Rectal smooth muscle tissue (tissue), 1 donor: ENCODE results near the gene APC2.
"Not testable (repeated sequence)": the region's sequence is repeated elsewhere in the genome, so short reads cannot be mapped to it uniquely, and the experiment has no call there.

Source experiments
- H3K27ac ChIP-seq: one replicate; pipeline ENCODE4 v1.7.0; 2013; ENCODE audit warnings: low read depth, low read length, inconsistent platforms
- H3K27me3 ChIP-seq: one replicate; pipeline ENCODE4 v1.7.0; 2013; ENCODE audit warnings: low read length; ENCODE audit not compliant: control insufficient read depth, insufficient read depth
- H3K36me3 ChIP-seq: one replicate; pipeline ENCODE4 v1.7.0; 2013; ENCODE audit warnings: low read length; ENCODE audit not compliant: control insufficient read depth, insufficient read depth
- H3K4me1 ChIP-seq: one replicate; pipeline ENCODE4 v1.7.0; 2013; ENCODE audit warnings: low read length; ENCODE audit not compliant: control insufficient read depth, insufficient read depth
- H3K4me3 ChIP-seq: one replicate; pipeline ENCODE4 v1.7.0; 2013; ENCODE audit warnings: low read length
- H3K9ac ChIP-seq: one replicate; pipeline ENCODE4 v1.7.0; 2013; ENCODE audit warnings: low read length

Gene APC2

GRCh38 chr19:1490311-1491113 is 40.6 kb downstream of the APC2 start, which contains the start of gene PCSK4:
Gene PCSK4, minus strand, starts transcription at chr19:1490350. Its CDS starts 4 bp downstream, at chr19:1490346.
- Histone ChIP-seq H3K27me3 (peaks cover under 1% of the 10 kb centered on the region), H3K27ac (peak within 1 kb of the TSS; percentile 81), H3K4me1 (no peaks in the 10 kb centered on the region), H3K4me3 (peak within 1 kb of the TSS; percentile 83), H3K36me3 (no peaks in the 10 kb centered on the region), H3K9ac (no peak within 1 kb of the TSS)

DNA sequence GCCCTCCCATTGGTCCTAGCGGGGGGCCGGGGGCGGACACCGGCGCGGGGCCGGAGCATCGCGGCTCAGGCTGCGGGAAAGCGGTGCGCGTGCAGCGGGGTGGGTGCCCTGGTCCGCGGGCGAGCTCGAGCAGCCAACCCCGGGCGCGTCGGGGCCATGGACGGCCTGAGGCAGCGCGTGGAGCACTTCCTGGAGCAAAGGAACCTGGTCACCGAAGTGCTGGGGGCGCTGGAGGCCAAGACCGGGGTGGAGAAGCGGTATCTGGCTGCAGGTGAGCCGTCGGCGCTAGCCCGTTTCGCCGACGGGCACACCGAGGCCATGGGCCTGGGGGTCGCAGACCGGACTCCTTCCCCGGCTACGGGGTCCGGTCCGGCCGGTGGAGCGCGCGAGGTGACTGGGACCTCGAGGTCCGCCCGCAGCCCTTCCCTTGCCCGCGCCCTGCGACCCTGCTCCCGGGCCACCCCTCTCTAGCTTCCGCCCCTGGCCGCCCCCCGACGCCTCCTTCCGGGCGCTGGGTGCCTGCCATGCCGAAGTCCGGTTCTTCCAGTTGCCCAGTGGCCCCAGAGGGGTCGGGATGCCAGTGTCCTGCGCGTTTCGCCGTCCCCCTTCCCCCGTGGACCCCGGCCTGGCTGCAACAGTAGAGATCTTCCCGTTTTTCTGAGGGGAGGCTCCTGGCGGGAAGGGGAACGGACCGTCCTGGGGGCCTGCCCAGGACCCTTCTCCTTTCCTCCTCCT is 41.4 kb downstream of the APC2 start, which contains the start of gene REEP6:
Gene REEP6, plus strand, starts transcription at position 68 of the 735 bp plus-strand sequence. Its CDS starts 89 bp downstream, at position 157.
- peak within 1 kb of the TSS; percentile 83 for H3K4me3 ChIP-seq
- H3K27ac ChIP-seq: peak within 1 kb of the TSS; percentile 81
- H3K27me3 ChIP-seq: peaks cover 5% of the 10 kb centered on the region
- no peaks in the 10 kb centered on the region for H3K36me3 ChIP-seq
- no peak within 1 kb of the TSS for H3K9ac ChIP-seq
- H3K4me1 ChIP-seq: no peaks in the 10 kb centered on the region

GRCh38 chr19:1491849-1492170 is 41.9 kb downstream of the APC2 start:
- H3K4me1 ChIP-seq: no peaks in the 10 kb centered on the region
- no peaks in the 10 kb centered on the region for H3K36me3 ChIP-seq
- H3K9ac ChIP-seq: no peak overlapping the region
- peaks cover 6% of the 10 kb centered on the region for H3K27me3 ChIP-seq
- H3K4me3 ChIP-seq: no peak overlapping the region
- H3K27ac ChIP-seq: no peak overlapping the region

GRCh38 chr19:1492474-1493006 is 42.6 kb downstream of the APC2 start:
- Histone ChIP-seq H3K27me3 (peaks cover 9% of the 10 kb centered on the region), H3K4me1 (no peaks in the 10 kb centered on the region), H3K27ac (no peak overlapping the region), H3K4me3 (no peak overlapping the region), H3K9ac (no peak overlapping the region), H3K36me3 (no peaks in the 10 kb centered on the region)

DNA sequence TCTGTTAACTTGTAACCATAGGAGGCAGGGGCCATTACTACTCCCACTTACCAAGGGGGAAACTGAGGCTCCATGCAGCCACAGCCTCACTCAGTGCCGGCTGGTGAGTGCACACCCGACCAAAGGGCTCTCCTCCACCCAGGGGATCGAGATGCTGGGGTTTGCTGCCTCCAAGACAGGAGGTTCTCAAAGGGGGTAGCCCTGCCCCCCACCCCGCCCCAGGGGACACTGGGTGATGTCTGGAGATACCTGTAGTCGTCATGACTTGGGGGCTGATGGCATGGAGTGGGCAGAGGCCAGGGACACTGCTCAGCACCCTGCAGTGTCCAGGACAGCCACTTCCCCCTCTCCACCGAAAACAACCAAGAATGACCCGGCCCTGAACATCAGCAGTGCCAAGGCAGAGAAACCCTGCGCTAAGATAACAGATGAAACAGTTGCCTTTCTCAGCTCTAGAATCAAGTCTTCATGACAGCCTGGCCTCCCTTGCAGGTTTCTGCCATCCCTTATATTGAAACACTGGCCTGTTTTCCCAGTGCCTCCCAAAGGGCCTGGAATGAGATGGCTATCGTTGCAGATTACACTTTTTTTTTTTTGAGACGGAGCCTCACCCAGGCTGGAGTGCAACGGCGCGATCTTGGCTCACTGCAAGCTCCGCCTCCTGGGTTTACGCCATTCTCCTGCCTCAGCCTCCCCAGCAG is 44.3 kb downstream of the APC2 start:
- H3K4me1 ChIP-seq: no peaks in the 10 kb centered on the region
- no peaks in the 10 kb centered on the region for H3K36me3 ChIP-seq
- peaks cover 9% of the 10 kb centered on the region for H3K27me3 ChIP-seq
- no peak overlapping the region for H3K4me3 ChIP-seq
- no peak overlapping the region for H3K9ac ChIP-seq
- H3K27ac ChIP-seq: no peak overlapping the region

DNA sequence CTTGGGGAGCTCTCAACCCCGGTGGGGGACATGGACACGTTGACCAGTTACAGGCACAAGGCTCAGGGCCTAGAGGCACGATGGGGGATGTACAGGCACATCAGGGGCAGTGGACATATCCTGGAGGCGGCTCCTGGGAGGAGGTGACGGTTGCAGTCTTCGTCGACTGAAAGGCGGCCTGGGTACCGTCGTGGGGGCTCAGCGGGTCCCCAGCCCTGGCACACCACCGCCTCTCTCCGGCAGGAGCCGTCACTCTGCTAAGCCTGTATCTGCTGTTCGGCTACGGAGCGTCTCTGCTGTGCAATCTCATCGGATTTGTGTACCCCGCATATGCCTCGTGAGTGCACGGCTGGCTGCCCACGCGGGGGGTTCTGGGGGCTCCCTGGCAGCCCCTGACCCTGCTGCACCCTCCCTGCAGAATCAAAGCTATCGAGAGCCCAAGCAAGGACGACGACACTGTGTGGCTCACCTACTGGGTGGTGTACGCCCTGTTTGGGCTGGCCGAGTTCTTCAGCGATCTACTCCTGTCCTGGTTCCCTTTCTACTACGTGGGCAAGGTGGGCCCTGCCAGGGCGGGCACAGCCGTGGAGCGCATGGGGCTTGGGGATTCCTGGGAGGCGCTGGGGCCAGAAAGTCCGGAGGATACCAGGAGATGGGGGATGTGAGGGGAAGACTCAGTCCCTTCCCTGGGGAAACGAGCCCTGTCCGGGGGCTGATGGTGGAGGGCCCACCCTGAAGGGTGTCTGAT is 45.3 kb downstream of the APC2 start:
- H3K36me3 ChIP-seq: no peaks in the 10 kb centered on the region
- no peak overlapping the region for H3K9ac ChIP-seq
- peaks cover 9% of the 10 kb centered on the region for H3K27me3 ChIP-seq
- no peak overlapping the region for H3K27ac ChIP-seq
- H3K4me1 ChIP-seq: no peaks in the 10 kb centered on the region
- H3K4me3 ChIP-seq: no peak overlapping the region

GRCh38 chr19:1495799-1496713 is 46.1 kb downstream of the APC2 start:
- Histone ChIP-seq H3K27ac (no peak overlapping the region), H3K27me3 (peaks cover 9% of the 10 kb centered on the region), H3K36me3 (no peaks in the 10 kb centered on the region), H3K9ac (no peak overlapping the region), H3K4me3 (no peak overlapping the region), H3K4me1 (no peaks in the 10 kb centered on the region)

GRCh38 chr19:1496714-1497577 is 47.0 kb downstream of the APC2 start:
- no peak overlapping the region for H3K9ac ChIP-seq
- peaks cover 9% of the 10 kb centered on the region for H3K27me3 ChIP-seq
- no peak overlapping the region for H3K4me3 ChIP-seq
- no peaks in the 10 kb centered on the region for H3K4me1 ChIP-seq
- no peaks in the 10 kb centered on the region for H3K36me3 ChIP-seq
- no peak overlapping the region for H3K27ac ChIP-seq

- H3K4me1 ChIP-seq: no peaks in the 10 kb centered on the region
- H3K27me3 ChIP-seq: peaks cover 9% of the 10 kb centered on the region
- no peak overlapping the region for H3K27ac ChIP-seq
- no peaks in the 10 kb centered on the region for H3K36me3 ChIP-seq
- no peak overlapping the region for H3K9ac ChIP-seq
- H3K4me3 ChIP-seq: no peak overlapping the region
Measured at GRCh38 chr19:1497578-1498235, 47.8 kb downstream of the APC2 start.

DNA sequence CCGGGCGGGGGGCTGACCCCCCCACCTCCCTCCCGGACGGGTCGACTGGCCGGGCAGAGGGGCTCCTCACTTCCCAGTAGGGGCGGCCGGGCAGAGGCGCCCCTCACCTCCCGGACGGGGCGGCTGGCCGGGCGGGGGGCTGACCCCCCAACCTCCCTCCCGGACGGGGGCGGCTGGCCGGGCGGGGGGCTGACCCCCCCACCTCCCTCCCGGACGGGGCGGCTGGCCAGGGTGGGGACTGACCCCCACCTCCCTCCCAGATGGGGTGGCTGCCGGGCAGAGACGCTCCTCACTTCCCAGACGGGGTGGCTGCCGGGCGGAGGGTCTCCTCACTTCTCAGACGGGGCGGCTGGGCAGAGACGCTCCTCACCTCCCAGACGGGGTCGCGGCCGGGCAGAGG is 49.3 kb downstream of the APC2 start:
- H3K36me3 ChIP-seq, H3K27ac ChIP-seq, H3K9ac ChIP-seq, H3K4me3 ChIP-seq, H3K4me1 ChIP-seq: not testable (repeated sequence)
- H3K27me3 ChIP-seq: peaks cover 21% of the 10 kb centered on the region
